Sigmoid colon (tissue), 4 donors: ENCODE data around the gene NFIA.

Experiments used
- CTCF ChIP-seq, 4 experiments: fragments of 450-650 bp in 3 of 4; fragments of 200-600 bp in 1 of 4; IDR thresholded peaks; one replicate each; pipeline ENCODE4 v1.5.1; 2016 to 2019; ENCODE audit warnings: antibody characterized with exemption in 4 of 4, mild to moderate bottlenecking in 3 of 4, moderate library complexity in 2 of 4
- EP300 ChIP-seq, 4 donors: sonication (generic); formaldehyde crosslinking; IDR thresholded peaks; one replicate each; pipeline ENCODE4 v1.6.1; 2017; ENCODE audit warnings: antibody characterized with exemption in 4 of 4
- POLR2A ChIP-seq, 2 donors: fragments of 450-650 bp; IDR thresholded peaks; one replicate each; pipeline ENCODE4 v1.6.1; 2016; ENCODE audit warnings: antibody characterized with exemption in 2 of 2, mild to moderate bottlenecking in 2 of 2, moderate library complexity in 2 of 2
- POLR2AphosphoS5 ChIP-seq, 4 donors: sonication (generic); formaldehyde crosslinking; IDR thresholded peaks; one replicate each; pipeline ENCODE4 v1.6.1; 2017; ENCODE audit warnings: antibody characterized with exemption in 4 of 4

- TF ChIP-seq CTCF (IDR thresholded peaks at IDR 0.05) (no peak), POLR2AphosphoS5 (IDR thresholded peaks at IDR 0.05) (peak in 1 of 4 donors; percentile 7), POLR2A (IDR thresholded peaks at IDR 0.05) (no peak), EP300 (IDR thresholded peaks at IDR 0.05) (no peak)
Measured at GRCh38 chr1:61259379-61260148, 177.2 kb downstream of the NFIA start.
